ENCODE results near the gene ZNF618.

The ZNF618 gene

DNA sequence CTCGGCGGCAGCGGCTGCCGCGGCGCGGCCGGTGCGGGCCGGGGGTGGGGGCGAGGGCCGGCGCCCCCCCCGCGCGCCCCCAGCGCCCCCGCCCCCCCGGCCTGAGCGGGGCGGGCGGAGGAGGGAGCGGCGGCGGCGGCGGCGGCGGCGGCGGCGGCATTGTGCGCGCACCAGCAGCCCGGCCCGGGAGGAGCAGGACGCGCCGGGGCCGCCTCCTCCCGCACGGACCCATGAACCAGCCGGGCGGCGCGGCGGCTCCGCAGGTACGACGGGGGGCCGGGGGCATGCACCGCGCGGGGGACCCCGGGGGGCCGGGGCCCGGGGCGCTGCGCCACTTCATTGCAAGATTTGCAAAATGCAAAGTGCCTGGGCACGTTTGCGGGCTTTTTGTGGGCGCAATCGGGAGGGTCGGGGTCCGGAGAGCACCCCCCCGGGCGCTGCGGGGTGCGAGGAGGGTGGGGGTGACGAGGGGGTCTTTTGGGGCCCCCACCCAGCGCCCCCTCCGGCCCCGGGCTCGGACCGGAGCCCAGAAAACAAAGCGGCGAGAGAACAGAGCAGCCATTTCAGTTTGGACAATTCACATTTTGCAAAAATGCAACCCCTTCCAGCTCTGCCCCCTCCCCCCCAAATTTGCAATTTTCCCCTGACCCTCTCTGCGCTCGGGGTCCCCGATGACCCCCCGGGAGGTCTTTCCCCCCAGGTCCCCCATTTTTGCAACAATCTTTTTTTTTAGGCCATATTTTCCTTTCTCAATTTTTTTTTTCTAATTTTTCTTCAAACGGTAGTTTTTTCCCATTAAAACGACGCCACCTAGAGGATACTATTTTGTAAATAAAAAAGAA lies at the start of gene ZNF618:
Gene ZNF618, plus strand, starts transcription at position 159 of the 842 bp plus-strand sequence. Its CDS starts 72 bp downstream, at position 231.
- DNase-seq (ENCODE audit: low read depth), result no peak

DNA sequence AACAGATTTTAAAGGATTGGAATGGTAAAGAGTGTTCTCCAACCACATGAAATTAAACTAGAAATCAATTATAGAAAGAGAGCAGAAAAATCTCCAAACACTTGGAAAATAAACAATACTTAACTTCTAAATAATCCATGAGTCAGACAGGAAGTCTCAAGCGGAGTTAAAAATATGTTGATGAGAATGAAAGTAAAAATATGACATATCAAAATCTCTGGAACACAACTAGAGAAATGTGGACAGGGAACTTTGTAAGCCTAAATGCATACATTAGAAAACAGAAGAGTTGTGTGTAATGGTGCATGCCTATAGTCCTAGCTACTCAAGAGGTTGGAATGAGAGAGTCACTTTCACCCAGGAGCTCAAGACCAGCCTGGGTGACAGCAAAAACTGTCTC lies 47.9 kb upstream of the ZNF618 start:
- no peak for DNase-seq (ENCODE audit: low read depth)

- no peak for DNase-seq (ENCODE audit: low read depth)
Measured at GRCh38 chr9:113837334-113837733, 38.8 kb upstream of the ZNF618 start.

- DNase-seq (ENCODE audit: low read depth), result no peak
Measured at GRCh38 chr9:113842086-113842485, 34.0 kb upstream of the ZNF618 start.

- no peak for DNase-seq (ENCODE audit: low read depth)
Measured at GRCh38 chr9:113844466-113844865, 31.6 kb upstream of the ZNF618 start.

- no peak for DNase-seq (ENCODE audit: low read depth)
Measured at GRCh38 chr9:113851359-113851758, 24.8 kb upstream of the ZNF618 start.

DNA sequence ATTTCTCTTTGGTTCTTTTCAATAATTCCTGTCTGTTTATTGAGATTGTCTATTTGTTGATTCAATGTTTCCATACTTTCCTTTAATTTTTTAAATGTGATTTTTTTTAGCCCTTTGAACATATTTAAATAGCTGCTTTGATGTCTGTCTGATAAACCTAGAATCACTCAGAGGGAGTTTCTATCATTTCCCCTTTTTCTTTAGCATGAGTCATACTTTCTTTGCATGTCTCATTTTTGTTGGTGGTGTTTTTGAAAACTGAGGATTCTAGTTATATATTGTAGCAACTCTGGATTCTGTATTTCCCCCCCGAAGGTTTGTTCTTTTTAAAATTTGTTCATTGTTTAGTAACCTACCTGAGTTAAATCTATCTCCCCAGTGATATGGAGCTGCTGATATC lies 24.2 kb upstream of the ZNF618 start:
- no peak for DNase-seq (ENCODE audit: low read depth)

GRCh38 chr9:113853333-113853732 lies 22.8 kb upstream of the ZNF618 start:
- DNase-seq (ENCODE audit: low read depth), result no peak

- DNase-seq (ENCODE audit: low read depth), result no peak
Measured at GRCh38 chr9:113854310-113854709, 21.8 kb upstream of the ZNF618 start.

DNA sequence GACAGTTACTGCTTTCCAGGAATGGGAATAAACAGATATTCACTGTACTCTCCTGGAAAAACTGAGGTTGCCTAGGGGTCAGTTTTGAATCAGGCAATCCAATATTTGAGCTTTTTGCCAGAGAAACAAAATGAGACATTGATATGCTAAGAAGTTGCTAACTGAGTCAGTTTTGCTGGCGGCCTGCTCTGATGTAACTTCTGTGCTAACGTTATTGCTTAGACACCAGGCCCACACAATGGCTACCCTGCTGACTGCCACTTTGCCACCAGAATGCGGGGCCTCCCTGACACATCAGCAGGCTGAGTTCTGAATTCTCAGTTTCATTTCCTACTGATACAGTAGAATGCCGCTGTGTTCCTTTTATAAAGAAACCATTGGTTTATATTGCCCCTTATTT lies 18.2 kb upstream of the ZNF618 start:
- no peak for DNase-seq (ENCODE audit: low read depth)

DNA sequence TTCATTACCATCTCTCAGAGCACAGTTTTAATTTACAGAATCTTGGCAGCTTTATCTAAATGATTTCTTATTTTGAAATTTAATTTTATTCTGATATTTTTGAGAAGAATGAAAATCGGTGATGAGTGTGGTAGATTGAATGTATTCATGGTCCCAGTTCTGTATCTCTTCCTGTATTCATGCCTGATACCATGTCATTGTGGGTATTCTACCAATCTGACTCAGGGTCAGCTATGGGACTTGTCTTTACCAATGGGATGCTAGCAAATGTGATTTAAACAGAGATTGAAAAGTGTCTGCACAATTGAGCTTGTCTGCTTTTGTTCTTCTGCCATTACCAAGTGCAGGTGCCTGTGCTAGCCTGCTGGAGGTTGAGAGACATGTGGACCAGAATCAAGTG lies 17.8 kb upstream of the ZNF618 start:
- DNase-seq (ENCODE audit: low read depth), result no peak

- no peak for DNase-seq (ENCODE audit: low read depth)
Measured at GRCh38 chr9:113863345-113863744, 12.8 kb upstream of the ZNF618 start.

GRCh38 chr9:113868501-113868900 lies 7.6 kb upstream of the ZNF618 start:
- DNase-seq (ENCODE audit: low read depth), result no peak

- no peak for DNase-seq (ENCODE audit: low read depth)
Measured at GRCh38 chr9:113872485-113873143, 3.5 kb upstream of the ZNF618 start.

- DNase-seq (ENCODE audit: low read depth), result no peak
Measured at GRCh38 chr9:113873446-113873845, 2.7 kb upstream of the ZNF618 start.

- DNase-seq (ENCODE audit: low read depth), result no peak
Measured at GRCh38 chr9:113873926-113874325, 2.2 kb upstream of the ZNF618 start.

DNA sequence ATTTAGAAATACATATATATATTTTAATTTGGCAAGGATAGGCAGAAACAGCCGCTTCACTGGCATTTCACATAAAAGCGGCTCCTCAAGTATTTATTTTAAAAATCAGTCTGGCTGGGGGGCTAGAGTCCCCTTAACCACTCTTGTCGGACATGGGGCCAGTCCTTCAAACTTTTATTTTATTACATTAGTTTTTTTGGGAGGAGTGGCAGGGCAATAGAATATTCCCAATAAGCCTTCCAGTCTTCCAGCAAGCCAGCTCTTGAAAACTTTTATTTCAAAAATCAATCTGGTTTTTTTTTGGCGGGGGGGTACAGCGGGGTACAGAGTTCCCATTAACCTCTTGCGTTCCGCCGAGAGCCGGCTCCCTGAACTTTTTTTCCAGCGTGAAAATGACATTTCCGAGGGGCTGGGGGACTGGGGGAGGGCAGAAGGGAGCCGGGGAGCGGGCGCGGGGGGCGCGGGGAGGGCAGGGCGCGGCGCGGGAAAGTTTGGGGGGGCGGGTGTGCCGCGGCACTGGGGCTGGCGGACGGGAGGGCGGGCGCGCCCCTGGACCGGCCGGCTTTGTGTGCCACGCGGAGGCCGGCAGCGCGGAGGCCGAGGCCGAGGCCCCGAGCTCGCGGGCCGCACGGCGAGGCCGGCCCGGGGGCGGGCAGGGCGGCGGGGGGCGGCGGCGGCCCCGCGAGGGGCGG lies 504 bp upstream of the ZNF618 start:
- DNase-seq (ENCODE audit: low read depth), result no peak

- DNase-seq (ENCODE audit: low read depth), result no peak
Measured at GRCh38 chr9:113876993-113877368, 872 bp downstream of the ZNF618 start.

GRCh38 chr9:113879318-113879717 lies 3.2 kb downstream of the ZNF618 start:
- DNase-seq (ENCODE audit: low read depth), result no peak

GRCh38 chr9:113879911-113880310 lies 3.8 kb downstream of the ZNF618 start:
- peak; percentile 20 for DNase-seq (ENCODE audit: low read depth)

DNA sequence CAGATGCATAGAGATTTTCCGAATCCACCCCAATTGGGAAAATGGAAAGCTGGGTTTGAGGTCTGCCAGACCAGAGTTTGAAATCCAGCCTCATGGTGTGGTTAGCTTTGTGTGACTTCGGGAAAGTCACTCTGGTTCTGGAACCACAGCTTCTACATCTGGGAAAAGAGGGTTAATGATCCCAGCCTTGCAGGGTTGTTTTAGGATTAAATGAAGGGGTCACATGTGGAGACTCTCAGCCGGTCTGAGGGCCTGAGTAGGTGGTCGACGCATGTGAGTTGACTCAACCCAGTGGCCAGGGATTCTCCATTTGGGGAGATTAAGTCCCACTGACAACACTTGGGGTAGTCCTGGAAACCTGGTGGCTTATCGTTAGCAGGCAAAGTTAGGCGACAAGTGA lies 6.1 kb downstream of the ZNF618 start:
- no peak for DNase-seq (ENCODE audit: low read depth)

DNA sequence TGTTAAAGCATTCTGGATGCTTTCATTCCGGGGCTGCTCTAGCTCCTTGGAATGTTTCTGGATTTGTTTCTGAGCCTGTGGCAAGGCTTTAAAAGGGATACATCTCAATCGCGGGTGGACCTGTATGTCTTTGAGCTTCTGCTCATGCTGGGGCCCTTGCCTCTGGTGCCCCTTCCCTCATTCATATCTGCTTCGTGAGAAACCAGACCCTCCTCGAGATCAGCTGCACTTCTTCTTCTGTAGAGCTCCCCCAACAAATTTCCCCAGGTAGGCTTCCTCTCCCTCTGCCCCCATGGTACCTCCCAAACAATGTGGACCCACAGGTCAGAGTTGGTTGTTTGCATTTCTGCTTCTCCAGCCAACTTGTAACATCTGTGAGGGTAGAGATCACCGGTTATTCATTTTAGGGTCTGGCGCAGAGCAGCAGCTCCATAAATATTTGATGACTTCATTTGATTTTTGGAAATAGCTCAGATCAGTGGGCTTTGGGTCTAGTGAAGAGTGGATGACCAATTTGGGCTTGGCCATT lies 6.6 kb downstream of the ZNF618 start:
- DNase-seq (ENCODE audit: low read depth), result no peak

Data from non-pigmented ciliary epithelial cell (primary cell).